Liver (tissue), 9 donors: ENCODE results near the gene RBM38. TPM values are rescaled to one million over a fixed set of nuclear protein-coding genes. Genes with fewer than 3 reads are reported as not detected.

ENCODE experiments used
- DNase-seq: peaks from one replicate; pipeline ENCODE4 v3.0.0-alpha.2; 2017; ENCODE audit warnings: low spot score
- H3K27ac ChIP-seq, 2 donors: one replicate each; pipeline ENCODE4 v1.7.0; 2013; ENCODE audit warnings: inconsistent platforms in 2 of 2, low read length in 2 of 2, control low read depth in 1 of 2, low read depth in 1 of 2, mild to moderate bottlenecking in 1 of 2
- H3K27me3 ChIP-seq, 4 donors: one replicate each; pipeline versions ENCODE4 v1.6.1 to v1.7.0; 2013; ENCODE audit warnings: low read length in 3 of 4, inconsistent platforms in 1 of 4, mild to moderate bottlenecking in 1 of 4, moderate library complexity in 1 of 4; ENCODE audit not compliant: control insufficient read depth in 4 of 4, insufficient read depth in 4 of 4
- H3K36me3 ChIP-seq, 4 donors: one replicate each; pipeline versions ENCODE4 v1.6.1 to v1.7.0; 2013; ENCODE audit warnings: low read length in 3 of 4, mild to moderate bottlenecking in 3 of 4, low read depth in 1 of 4, moderate library complexity in 1 of 4; ENCODE audit not compliant: control insufficient read depth in 4 of 4, insufficient read depth in 3 of 4
- H3K4me1 ChIP-seq, 4 donors: one replicate each; pipeline versions ENCODE4 v1.6.1 to v1.7.0; 2013; ENCODE audit warnings: low read length in 3 of 4, mild to moderate bottlenecking in 3 of 4, moderate library complexity in 1 of 4; ENCODE audit not compliant: control insufficient read depth in 4 of 4, insufficient read depth in 4 of 4
- H3K4me3 ChIP-seq, 3 donors: one replicate each; pipeline versions ENCODE4 v1.6.1 to v1.7.0; 2013; ENCODE audit warnings: low read length in 3 of 3, control low read depth in 1 of 3, low read depth in 1 of 3, mild to moderate bottlenecking in 1 of 3
- H3K9ac ChIP-seq, 2 donors: one replicate each; pipeline ENCODE4 v1.7.0; 2013; ENCODE audit warnings: low read length in 2 of 2, mild to moderate bottlenecking in 2 of 2, moderate library complexity in 2 of 2, control low read depth in 1 of 2, low read depth in 1 of 2
- H3K9me3 ChIP-seq, 4 donors: one replicate each; pipeline versions ENCODE4 v1.6.1 to v1.7.0; 2013; ENCODE audit warnings: low read length in 3 of 4; ENCODE audit not compliant: control insufficient read depth in 4 of 4
- CTCF ChIP-seq: fragments of 150-350 bp; IDR thresholded peaks from 2 replicates; pipeline ENCODE4 v1.5.1; 2017; ENCODE audit warnings: improper control_type of control experiment, low read depth, low read length; ENCODE audit not compliant: missing input control
- EGR1 ChIP-seq, 2 donors: IDR thresholded peaks; 2 replicates each; pipeline ENCODE4 v1.6.1; 2016 to 2018; ENCODE audit warnings: antibody characterized with exemption in 2 of 2, low read depth in 2 of 2
- FOXA1 ChIP-seq: IDR thresholded peaks from 2 replicates; pipeline ENCODE4 v1.6.1; 2016; ENCODE audit warnings: antibody characterized with exemption
- FOXA2 ChIP-seq: IDR thresholded peaks from 2 replicates; pipeline ENCODE4 v1.6.1; 2016; ENCODE audit warnings: antibody characterized with exemption
- HNF4A ChIP-seq, 2 donors: conservative IDR thresholded peaks; 2 replicates each; pipeline ENCODE4 v1.6.1; 2016; ENCODE audit warnings: antibody characterized with exemption in 2 of 2, mild to moderate bottlenecking in 2 of 2
- HNF4G ChIP-seq: IDR thresholded peaks from 2 replicates; pipeline ENCODE4 v1.6.1; 2016; ENCODE audit warnings: antibody characterized with exemption
- JUND ChIP-seq, 2 donors: IDR thresholded peaks; 2 replicates each; pipeline ENCODE4 v1.6.1; 2016; ENCODE audit warnings: antibody characterized with exemption in 2 of 2
- NR2F2 ChIP-seq: IDR thresholded peaks from 2 replicates; pipeline ENCODE4 v1.6.1; 2016; ENCODE audit warnings: antibody characterized with exemption
- RAD21 ChIP-seq, 2 donors: IDR thresholded peaks; 2 replicates each; pipeline ENCODE4 v1.6.1; 2016; ENCODE audit warnings: antibody characterized with exemption in 2 of 2, mild to moderate bottlenecking in 2 of 2
- REST ChIP-seq: IDR thresholded peaks from 2 replicates; pipeline ENCODE4 v1.6.1; 2016; ENCODE audit warnings: antibody characterized with exemption, mild to moderate bottlenecking
- RXRA ChIP-seq, 2 donors: IDR thresholded peaks; 2 replicates each; pipeline ENCODE4 v1.6.1; 2017 to 2018; ENCODE audit warnings: antibody characterized with exemption in 2 of 2, mild to moderate bottlenecking in 1 of 2
- TAF1 ChIP-seq: conservative IDR thresholded peaks from 2 replicates; pipeline ENCODE4 v1.6.1; 2016; ENCODE audit warnings: antibody characterized with exemption, mild to moderate bottlenecking
- YY1 ChIP-seq: IDR thresholded peaks from 2 replicates; pipeline ENCODE4 v1.6.1; 2016; ENCODE audit warnings: antibody characterized with exemption, mild to moderate bottlenecking
- ZBTB33 ChIP-seq: IDR thresholded peaks from 2 replicates; pipeline ENCODE4 v1.6.1; 2016; ENCODE audit warnings: antibody characterized with exemption
- WGBS: extraction: QIAGEN DNeasy Blood & Tissue Kit; methylation state at CpG from one replicate; pipeline ENCODE4 v1.1.7; 2013; 5-methylcytosine and 5-hydroxymethylcytosine counted together
- polyA plus RNA-seq, 2 donors: library from polyadenylated mRNA; stranded (reverse) in 1 of 2; unstranded in 1 of 2; fragments of 200-250 nt in 1 of 2; fragments of >200 nt in 1 of 2; fragmentation: Nextera tagmentation in 1 of 2; extraction: Ambion mirVana in 1 of 2; gene quantifications; one replicate each; pipeline versions ENCODE4 v1.2.1 to v1.2.3, GENCODE V29; 2013 to 2015
- total RNA-seq, 2 donors: library from RNA; depleted of rRNA; stranded (reverse); fragments of >200 nt; gene quantifications; one replicate each; pipeline ENCODE4 v1.2.3, GENCODE V29; 2014
- TF ChIP-seq, protein P1 (sequence below): IDR thresholded peaks from 2 replicates; pipeline ENCODE4 v1.6.1; 2016; ENCODE audit warnings: antibody characterized with exemption
- TF ChIP-seq, protein P2 (sequence below): IDR thresholded peaks from 2 replicates; pipeline ENCODE4 v1.6.1; 2016; ENCODE audit warnings: antibody characterized with exemption
- donor health status: healthy.
- donor health status: healthy.
- donor health status: healthy.
- donor health status: healthy.
- donor health status: healthy.

The RBM38 gene
- total and polyA plus RNA-seq, 4 donors, result 1.4 to 258 (median 6.0) TPM

- Histone ChIP-seq H3K9me3 (no peaks in the 10 kb centered on the region), H3K4me3 (no peak overlapping the region), H3K36me3 (no peaks in the 10 kb centered on the region), H3K9ac (no peak overlapping the region), H3K27me3 (no peaks in the 10 kb centered on the region), H3K27ac (no peak overlapping the region), H3K4me1 (peaks cover 15 to 41% (median 23%) of the 10 kb centered on the region in 4 donors)
- no peak for TF ChIP-seq HNF4A (conservative IDR thresholded peaks at IDR 0.05)
- no peak for TF ChIP-seq ZBTB33
- TF ChIP-seq RXRA (IDR thresholded peaks at IDR 0.05), result no peak
- no peak for TF ChIP-seq HNF4G
- TF ChIP-seq TAF1, result no peak
- TF ChIP-seq FOXA2, result no peak
- no peak for TF ChIP-seq YY1
- no peak for TF ChIP-seq RAD21 (IDR thresholded peaks at IDR 0.05)
- TF ChIP-seq CTCF, result no peak
- TF ChIP-seq NR2F2, result no peak
- WGBS, result 96% methylated on average over 9 of the region's 9 CpGs
- DNase-seq, result no peak
Observed at GRCh38 chr20:57434390-57434700, 43.1 kb downstream of the RBM38 start.

GRCh38 chr20:57435105-57435497 is 43.9 kb downstream of the RBM38 start:
- peaks cover 20 to 39% (median 27%) of the 10 kb centered on the region in 4 donors for H3K4me1 ChIP-seq
- H3K27ac ChIP-seq, result peak overlapping the region; percentile 76 to 94
- no peaks in the 10 kb centered on the region for H3K27me3 ChIP-seq
- DNase-seq, result no peak
- 67% methylated on average over 10 of the region's 10 CpGs for WGBS
- H3K9me3 ChIP-seq, result no peaks in the 10 kb centered on the region
- H3K9ac ChIP-seq, result no peak overlapping the region
- TF ChIP-seq JUND (IDR thresholded peaks at IDR 0.05) (no peak), ZBTB33 (no peak), RXRA (IDR thresholded peaks at IDR 0.05) (no peak), EGR1 (IDR thresholded peaks at IDR 0.05; ENCODE audit: low read depth in 2 of 2) (no peak), TAF1 (no peak), REST (no peak), YY1 (no peak), FOXA1 (no peak), NR2F2 (no peak), HNF4G (no peak), FOXA2 (no peak), HNF4A (conservative IDR thresholded peaks at IDR 0.05) (no peak), CTCF (no peak), RAD21 (IDR thresholded peaks at IDR 0.05) (no peak)
- TF ChIP-seq, protein P1, sequence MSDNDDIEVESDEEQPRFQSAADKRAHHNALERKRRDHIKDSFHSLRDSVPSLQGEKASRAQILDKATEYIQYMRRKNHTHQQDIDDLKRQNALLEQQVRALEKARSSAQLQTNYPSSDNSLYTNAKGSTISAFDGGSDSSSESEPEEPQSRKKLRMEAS, result no peak
- TF ChIP-seq, protein P2, sequence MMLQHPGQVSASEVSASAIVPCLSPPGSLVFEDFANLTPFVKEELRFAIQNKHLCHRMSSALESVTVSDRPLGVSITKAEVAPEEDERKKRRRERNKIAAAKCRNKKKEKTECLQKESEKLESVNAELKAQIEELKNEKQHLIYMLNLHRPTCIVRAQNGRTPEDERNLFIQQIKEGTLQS, result no peak
- H3K4me3 ChIP-seq, result no peak overlapping the region
- H3K36me3 ChIP-seq, result no peaks in the 10 kb centered on the region
